ENCODE data around the gene CYP2C9.
"Not testable (repeated sequence)": the region's sequence is repeated elsewhere in the genome, so short reads cannot be mapped to it uniquely, and the experiment has no call there.

CYP2C9 gene

GRCh38 chr10:94936721-94937120 lies 1.7 kb upstream of the CYP2C9 start:
- no peak for TF ChIP-seq CTCF (conservative IDR thresholded peaks at IDR 0.05; ENCODE audit: low read length)
- H3K4me3 ChIP-seq (ENCODE audit: low read length), result no peak overlapping the region
- no peak for DNase-seq (ENCODE audit: low read depth)

- not testable (repeated sequence) for DNase-seq (ENCODE audit: low read depth); H3K4me3 ChIP-seq (ENCODE audit: low read length)
Measured at GRCh38 chr10:94943432-94944103, 5.1 kb downstream of the CYP2C9 start.

- H3K4me3 ChIP-seq (ENCODE audit: low read length); DNase-seq (ENCODE audit: low read depth): not testable (repeated sequence)
Measured at GRCh38 chr10:94946181-94946580, 7.7 kb downstream of the CYP2C9 start.

- peak; percentile 48 for TF ChIP-seq CTCF (conservative IDR thresholded peaks at IDR 0.05; ENCODE audit: low read length)
- H3K4me3 ChIP-seq (ENCODE audit: low read length), result no peak overlapping the region
- DNase-seq (ENCODE audit: low read depth), result peak; percentile 20
Measured at GRCh38 chr10:94963901-94964300, 25.4 kb downstream of the CYP2C9 start.

GRCh38 chr10:94983555-94983954 lies 45.1 kb downstream of the CYP2C9 start:
- no peak overlapping the region for H3K4me3 ChIP-seq (ENCODE audit: low read length)
- DNase-seq (ENCODE audit: low read depth), result no peak
- no peak for TF ChIP-seq CTCF (conservative IDR thresholded peaks at IDR 0.05; ENCODE audit: low read length)

GRCh38 chr10:94989192-94989591 lies 50.7 kb downstream of the CYP2C9 start:
- no peak overlapping the region for H3K4me3 ChIP-seq (ENCODE audit: low read length)
- no peak for DNase-seq (ENCODE audit: low read depth)
- no peak for TF ChIP-seq CTCF (conservative IDR thresholded peaks at IDR 0.05; ENCODE audit: low read length)

GRCh38 chr10:94991243-94991888 lies 52.9 kb downstream of the CYP2C9 start:
- DNase-seq (ENCODE audit: low read depth), result no peak
- no peak overlapping the region for H3K4me3 ChIP-seq (ENCODE audit: low read length)
- TF ChIP-seq CTCF (conservative IDR thresholded peaks at IDR 0.05; ENCODE audit: low read length), result no peak

- no peak overlapping the region for H3K4me3 ChIP-seq (ENCODE audit: low read length)
- TF ChIP-seq CTCF (conservative IDR thresholded peaks at IDR 0.05; ENCODE audit: low read length), result no peak
- no peak for DNase-seq (ENCODE audit: low read depth)
Measured at GRCh38 chr10:94992811-94993210, 54.4 kb downstream of the CYP2C9 start.

All from AG10803 (cell line).